HEK293T (cell line): ENCODE data around the gene RYR1.

Source experiments
- ELF4 ChIP-seq: fragments of 450-650 bp; IDR thresholded peaks from 2 replicates; pipeline ENCODE4 v1.6.1; 2017; ENCODE audit warnings: antibody characterized with exemption
- FOXA1 ChIP-seq: fragments of 450-650 bp; IDR thresholded peaks from 2 replicates; pipeline ENCODE4 v1.6.1; 2016; ENCODE audit warnings: mild to moderate bottlenecking
- SP1 ChIP-seq: fragments of 450-650 bp; IDR thresholded peaks from 2 replicates; pipeline ENCODE4 v1.6.1; 2017
- SUZ12 ChIP-seq: fragments of 450-650 bp; IDR thresholded peaks from 2 replicates; pipeline ENCODE4 v1.6.1; 2016; ENCODE audit warnings: mild to moderate bottlenecking
- TARDBP ChIP-seq: fragments of 450-650 bp; IDR thresholded peaks from 2 replicates; pipeline ENCODE4 v1.6.1; 2016

DNA sequence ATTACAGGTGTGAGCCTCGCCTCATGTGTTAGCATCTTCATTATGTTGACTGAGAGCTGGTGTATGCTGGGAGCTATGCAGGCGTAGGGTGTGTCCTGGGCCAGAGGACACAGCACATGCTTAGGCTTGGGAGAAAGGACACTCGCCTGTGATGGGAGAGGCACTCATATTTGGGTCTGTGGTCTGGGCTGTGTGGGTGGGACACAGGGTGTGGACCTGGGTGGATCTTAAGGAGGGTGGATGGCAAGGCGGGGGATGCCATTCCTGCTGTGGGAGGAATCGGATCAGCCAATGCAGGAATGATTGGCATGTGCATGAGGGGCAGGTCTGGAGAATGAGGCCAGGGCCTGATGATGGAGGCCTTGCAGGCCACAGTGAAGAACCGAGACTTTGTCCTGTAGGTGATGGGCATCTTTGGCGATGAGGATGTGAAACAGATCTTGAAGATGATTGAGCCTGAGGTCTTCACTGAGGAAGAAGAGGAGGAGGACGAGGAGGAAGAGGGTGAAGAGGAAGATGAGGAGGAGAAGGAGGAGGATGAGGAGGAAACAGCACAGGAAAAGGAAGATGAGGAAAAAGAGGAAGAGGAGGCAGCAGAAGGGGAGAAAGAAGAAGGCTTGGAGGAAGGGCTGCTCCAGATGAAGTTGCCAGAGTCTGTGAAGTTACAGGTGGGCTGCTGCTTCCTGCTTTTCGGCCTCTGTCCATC, 55.4 kb downstream of the RYR1 start:
- TF ChIP-seq ELF4 (no peak), TARDBP (no peak), SP1 (no peak), FOXA1 (no peak), SUZ12 (no peak)
